HG03439 (cell line): ENCODE data around the gene MRPS18C.
"Not testable (repeated sequence)": the region's sequence is repeated elsewhere in the genome, so short reads cannot be mapped to it uniquely, and the experiment has no call there.

Experiments used
- ATAC-seq: cut with Tn5 transposase; IDR thresholded peaks from one replicate; pipeline ENCODE4 v1.9.1; 2021; ENCODE audit warnings: mild to moderate bottlenecking, moderate library complexity; ENCODE audit not compliant: unreplicated experiment

MRPS18C gene

DNA sequence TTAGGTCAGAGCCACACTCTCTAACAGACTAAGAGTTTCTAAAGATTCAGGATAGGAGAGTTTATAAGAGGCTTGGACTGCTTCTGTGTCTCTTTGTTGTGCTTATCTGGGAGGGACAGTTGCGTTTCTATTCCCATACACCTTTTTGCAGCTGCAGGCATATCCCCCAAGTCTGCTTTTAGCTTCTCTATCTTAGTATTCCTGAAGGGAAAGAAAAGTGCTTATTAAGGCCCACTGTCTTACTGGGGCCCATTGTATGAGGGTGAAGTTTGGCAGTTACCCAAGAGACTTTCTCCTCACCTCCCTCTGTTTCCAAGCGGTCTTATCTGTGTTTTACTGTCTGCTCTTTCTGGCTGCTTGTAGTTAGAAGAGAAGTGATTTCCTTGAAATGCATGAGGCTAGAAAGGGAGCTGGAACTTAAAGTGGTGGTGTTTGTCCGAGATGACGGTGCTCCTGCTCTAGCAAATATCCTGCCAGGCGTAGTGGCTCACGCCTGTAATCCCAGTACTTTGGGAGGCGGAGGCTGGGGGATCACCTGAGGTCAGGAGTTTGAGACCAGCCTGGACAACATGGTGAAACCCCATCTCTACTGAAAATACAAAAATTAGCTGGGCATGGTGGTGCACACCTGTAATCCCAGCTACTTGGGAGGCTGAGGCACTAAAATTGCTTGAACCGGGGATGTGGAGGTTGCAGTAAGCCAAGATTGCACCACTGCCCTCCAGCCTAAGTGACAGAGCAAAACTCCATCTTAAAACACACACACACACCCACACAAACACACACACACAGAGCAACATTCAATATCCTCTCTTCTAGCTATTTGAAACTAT is 40.4 kb downstream of the MRPS18C start:
- ATAC-seq = not testable (repeated sequence)

DNA sequence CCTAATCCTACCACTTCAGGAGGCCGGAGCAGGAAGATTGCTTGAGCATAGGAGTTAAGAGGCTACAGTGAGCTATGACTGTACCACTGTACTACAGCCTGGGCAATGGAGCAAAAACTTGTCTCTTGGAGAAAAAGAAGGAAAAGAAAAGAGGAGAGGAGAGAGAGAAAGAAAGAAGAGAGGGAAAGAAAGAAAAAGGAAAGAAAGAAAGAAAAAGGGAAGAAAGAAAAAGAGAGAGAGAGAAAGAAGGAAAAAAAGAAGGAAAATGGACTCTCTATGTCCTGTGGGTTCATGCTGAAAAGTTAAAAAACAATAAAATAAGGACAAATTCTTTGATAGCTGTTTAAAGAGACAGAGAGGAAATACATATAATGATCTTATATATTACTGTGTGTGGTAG is 42.3 kb downstream of the MRPS18C start:
- ATAC-seq = no peak

DNA sequence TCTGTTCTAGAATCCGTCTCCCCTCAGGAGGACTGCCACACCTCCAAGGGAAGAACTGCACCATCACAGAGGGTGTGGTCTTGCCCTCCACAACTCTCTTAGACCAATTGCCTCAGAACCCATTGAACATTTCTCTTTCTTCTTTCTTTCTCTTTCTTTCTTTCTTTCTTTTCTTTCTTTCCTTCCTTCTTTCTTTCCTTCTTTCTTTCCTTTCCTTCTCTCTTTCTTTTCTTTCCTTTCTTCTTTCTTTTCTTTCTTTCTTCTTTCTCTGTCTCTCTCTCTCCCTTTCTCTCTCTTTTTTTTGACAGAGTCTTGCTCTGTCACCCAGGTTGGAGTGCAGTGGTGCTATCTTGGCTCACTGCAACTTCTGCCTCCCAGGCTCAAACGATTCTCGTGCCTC is 45.8 kb downstream of the MRPS18C start:
- ATAC-seq = not testable (repeated sequence)

DNA sequence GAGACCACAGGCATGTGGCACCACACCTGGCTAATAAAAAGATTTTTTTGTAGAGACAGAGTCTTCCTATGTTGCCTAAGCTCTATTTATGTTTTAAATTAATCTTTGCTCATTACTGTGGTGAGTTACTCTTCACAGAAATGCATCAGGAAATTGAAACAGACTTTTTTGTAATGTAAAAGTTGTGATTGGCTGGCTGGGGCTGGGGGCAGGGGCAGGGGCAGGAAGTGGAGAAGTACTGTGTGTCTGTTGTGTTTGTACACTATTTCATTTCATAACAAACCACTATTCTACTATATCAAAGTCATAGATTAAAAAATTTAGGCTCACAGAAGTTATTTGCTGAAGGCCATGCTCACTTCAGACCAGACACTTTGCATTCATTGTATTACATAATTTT is 48.1 kb downstream of the MRPS18C start:
- no peak for ATAC-seq

DNA sequence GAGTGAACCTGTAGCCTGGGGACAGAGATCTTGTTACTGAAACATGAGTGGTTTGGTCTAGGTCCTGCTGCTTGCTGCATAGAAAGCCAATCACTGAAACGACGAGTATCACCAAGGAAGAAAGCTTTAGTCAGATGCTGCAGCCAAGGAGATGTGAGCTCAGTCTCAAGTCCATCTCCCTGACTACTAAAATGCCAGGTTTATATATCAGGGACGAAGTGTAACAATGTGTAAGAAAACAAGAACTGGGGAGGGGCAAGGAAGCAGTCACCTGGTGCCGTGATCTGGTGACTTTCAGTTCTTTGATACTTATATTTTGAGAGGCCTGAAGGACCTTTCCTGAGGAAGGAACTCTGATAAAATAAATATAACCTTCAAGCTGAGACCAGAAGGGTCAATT is 48.6 kb downstream of the MRPS18C start:
- no peak for ATAC-seq

DNA sequence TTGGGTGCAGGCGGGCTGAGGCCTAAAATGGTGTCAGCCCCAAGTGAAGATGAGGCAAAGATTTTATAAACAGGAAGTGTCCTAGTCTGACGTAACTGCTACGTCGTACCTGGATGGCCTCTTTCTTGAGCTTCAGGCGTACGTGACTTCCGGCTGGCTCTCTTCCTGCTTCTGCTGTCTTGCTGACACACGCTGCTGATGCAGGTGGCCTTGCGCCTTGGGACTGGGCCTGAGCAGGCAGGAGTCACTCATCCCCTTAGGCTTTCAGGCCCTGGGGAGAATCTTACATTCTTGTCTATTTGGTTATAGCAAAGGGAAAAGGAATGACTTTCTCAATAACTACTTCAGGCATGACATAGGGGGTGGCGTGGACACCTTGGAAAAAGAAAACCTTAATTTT is 49.1 kb downstream of the MRPS18C start:
- ATAC-seq = no peak

DNA sequence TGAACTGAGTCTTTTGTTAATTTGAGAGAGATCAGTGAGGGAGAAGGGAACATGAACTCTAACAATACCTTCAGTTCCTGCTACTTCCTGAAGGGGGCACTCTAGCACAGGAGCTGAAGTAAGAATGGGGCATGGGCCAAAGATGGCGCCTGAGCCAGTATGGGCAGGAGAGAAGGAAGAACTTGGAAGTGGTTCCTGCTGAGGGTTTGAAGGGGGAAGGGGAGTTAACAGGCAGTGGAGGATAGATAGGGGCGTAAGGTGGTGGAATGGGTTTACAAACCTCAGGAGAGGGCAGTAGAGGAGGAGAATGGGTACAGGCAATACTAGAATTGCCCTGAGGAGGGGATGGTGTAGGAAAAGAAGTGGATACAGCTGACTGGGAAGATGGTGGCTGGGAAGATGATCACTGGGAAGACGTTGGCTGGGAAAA is 53.3 kb downstream of the MRPS18C start:
- ATAC-seq = not testable (repeated sequence)

DNA sequence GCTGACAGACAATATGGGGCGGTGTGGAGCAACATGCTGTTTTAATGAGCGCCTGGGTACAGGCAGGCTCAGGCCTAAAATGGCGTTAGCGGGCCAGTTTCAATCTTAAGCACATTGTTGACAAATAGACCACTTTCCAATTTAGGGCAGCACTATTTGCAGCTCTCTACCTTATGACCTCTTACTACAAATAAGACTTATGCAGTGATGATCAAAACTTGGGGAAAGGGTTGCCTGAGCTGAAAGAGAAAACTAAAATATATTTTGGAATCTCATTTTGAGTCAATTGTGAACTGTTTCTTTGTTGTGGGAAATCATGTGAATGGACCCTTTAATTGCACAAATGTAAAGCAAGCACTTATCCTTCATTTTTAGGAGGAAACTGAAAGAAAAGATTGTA is 54.6 kb downstream of the MRPS18C start:
- no peak for ATAC-seq
